ENCODE measurements around the gene VAT1. TPM values are rescaled to one million over a fixed set of nuclear protein-coding genes. Genes with fewer than 3 reads are reported as not detected.

The VAT1 gene
- total and polyA plus RNA-seq, 9 of the 15 experiments (the other 6 are each of a cell fraction or from before 2014, with no cell fraction given), result 29.4 to 153 (median 66.7) TPM

DNA sequence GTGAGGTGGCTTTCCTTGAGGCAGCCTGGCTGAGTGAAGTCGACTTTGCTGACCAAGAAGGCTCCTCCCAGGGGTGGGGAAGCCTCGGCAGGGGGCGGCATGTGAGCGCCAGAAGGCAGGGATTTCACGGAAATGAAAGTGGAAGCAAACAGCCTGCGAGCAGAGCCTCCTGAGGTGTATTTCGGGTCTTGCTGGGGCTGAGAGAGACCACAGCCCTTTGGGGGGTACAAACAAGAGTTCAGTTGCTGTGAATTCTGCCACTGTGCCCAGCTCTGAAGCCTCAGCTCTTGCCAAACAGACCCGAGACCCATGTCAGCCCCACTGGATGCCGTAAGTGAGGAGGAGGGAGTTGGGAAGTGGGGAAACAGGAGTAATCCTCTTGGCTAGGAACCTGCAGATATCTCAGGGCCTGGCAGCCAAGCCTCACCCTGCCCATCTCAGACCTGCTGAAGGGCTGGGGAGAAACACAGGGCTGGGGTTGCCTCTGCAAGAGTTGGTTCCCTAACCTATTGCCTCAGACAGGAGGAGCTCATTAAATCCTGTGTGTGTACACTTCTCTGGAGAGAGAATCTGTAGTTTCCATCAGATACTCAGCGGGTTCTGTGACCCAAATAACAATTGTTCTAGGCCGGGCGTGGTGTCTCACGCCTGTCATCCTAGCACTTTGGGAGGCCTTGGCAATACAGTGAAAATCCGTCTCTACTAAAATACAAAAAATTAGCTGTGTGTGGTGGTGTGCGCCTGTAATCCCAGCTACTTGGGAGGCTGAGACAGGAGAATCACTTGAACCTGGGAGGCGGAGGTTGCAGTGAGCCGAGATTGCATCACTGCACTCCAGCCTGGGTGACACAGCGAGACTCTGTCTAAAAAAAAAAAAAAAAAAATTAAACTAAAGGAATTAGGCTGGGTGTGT is 15.3 kb downstream of the VAT1 start, which contains the start of gene IFI35 (continued):
- no peak for TF ChIP-seq ZNF76 (CRISPR knock-in tag; IDR thresholded peaks at IDR 0.05; ENCODE audit: borderline replicate concordance)
- no peak for TF ChIP-seq MXD1 (CRISPR knock-in tag; IDR thresholded peaks at IDR 0.05; ENCODE audit: borderline replicate concordance, poor library complexity, severe bottlenecking)
- TF ChIP-seq ARID2 (IDR thresholded peaks at IDR 0.05), result no peak
- no peak for TF ChIP-seq RBM39 (optimal IDR thresholded peaks at IDR 0.05; ENCODE audit: low read depth, low read length)
- TF ChIP-seq, protein P1, sequence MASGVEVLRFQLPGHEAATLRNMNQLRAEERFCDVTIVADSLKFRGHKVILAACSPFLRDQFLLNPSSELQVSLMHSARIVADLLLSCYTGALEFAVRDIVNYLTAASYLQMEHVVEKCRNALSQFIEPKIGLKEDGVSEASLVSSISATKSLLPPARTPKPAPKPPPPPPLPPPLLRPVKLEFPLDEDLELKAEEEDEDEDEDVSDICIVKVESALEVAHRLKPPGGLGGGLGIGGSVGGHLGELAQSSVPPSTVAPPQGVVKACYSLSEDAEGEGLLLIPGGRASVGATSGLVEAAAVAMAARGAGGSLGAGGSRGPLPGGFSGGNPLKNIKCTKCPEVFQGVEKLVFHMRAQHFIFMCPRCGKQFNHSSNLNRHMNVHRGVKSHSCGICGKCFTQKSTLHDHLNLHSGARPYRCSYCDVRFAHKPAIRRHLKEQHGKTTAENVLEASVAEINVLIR (CRISPR knock-in tag; IDR thresholded peaks at IDR 0.05), result no peak
- TF ChIP-seq, protein P2, sequence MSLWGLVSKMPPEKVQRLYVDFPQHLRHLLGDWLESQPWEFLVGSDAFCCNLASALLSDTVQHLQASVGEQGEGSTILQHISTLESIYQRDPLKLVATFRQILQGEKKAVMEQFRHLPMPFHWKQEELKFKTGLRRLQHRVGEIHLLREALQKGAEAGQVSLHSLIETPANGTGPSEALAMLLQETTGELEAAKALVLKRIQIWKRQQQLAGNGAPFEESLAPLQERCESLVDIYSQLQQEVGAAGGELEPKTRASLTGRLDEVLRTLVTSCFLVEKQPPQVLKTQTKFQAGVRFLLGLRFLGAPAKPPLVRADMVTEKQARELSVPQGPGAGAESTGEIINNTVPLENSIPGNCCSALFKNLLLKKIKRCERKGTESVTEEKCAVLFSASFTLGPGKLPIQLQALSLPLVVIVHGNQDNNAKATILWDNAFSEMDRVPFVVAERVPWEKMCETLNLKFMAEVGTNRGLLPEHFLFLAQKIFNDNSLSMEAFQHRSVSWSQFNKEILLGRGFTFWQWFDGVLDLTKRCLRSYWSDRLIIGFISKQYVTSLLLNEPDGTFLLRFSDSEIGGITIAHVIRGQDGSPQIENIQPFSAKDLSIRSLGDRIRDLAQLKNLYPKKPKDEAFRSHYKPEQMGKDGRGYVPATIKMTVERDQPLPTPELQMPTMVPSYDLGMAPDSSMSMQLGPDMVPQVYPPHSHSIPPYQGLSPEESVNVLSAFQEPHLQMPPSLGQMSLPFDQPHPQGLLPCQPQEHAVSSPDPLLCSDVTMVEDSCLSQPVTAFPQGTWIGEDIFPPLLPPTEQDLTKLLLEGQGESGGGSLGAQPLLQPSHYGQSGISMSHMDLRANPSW (CRISPR knock-in tag; IDR thresholded peaks at IDR 0.05), result no peak
- TF ChIP-seq HMG20B (CRISPR knock-in tag; IDR thresholded peaks at IDR 0.05), result no peak
- peak; percentile 84 for TF ChIP-seq BHLHE40 (IDR thresholded peaks at IDR 0.05; ENCODE audit: low read length)
- no peak for TF ChIP-seq ZNF444 (CRISPR knock-in tag; IDR thresholded peaks at IDR 0.05)
- 0 out of 2 replicates have a peak, but pooled peaks have one; percentile 18 for TF ChIP-seq ZNF263 (CRISPR knock-in tag; IDR thresholded peaks at IDR 0.05; ENCODE audit: borderline replicate concordance)
- no peak for TF ChIP-seq ASH1L (IDR thresholded peaks at IDR 0.05; ENCODE audit: borderline replicate concordance, low read depth, partially characterized antibody)
- TF ChIP-seq HOXB6 (CRISPR knock-in tag; IDR thresholded peaks at IDR 0.05; ENCODE audit: borderline replicate concordance), result no peak
- no peak for TF ChIP-seq ZNF224 (CRISPR knock-in tag; IDR thresholded peaks at IDR 0.05)
- TF ChIP-seq, protein P3, sequence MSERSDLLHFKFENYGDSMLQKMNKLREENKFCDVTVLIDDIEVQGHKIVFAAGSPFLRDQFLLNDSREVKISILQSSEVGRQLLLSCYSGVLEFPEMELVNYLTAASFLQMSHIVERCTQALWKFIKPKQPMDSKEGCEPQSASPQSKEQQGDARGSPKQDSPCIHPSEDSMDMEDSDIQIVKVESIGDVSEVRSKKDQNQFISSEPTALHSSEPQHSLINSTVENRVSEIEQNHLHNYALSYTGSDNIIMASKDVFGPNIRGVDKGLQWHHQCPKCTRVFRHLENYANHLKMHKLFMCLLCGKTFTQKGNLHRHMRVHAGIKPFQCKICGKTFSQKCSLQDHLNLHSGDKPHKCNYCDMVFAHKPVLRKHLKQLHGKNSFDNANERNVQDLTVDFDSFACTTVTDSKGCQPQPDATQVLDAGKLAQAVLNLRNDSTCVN (CRISPR knock-in tag; IDR thresholded peaks at IDR 0.05), result no peak
- TF ChIP-seq RBM14 (IDR thresholded peaks at IDR 0.05; ENCODE audit: borderline replicate concordance, insufficient read depth, low read depth, low read length), result no peak
- TF ChIP-seq POU5F1 (IDR thresholded peaks at IDR 0.05; ENCODE audit: borderline replicate concordance, low read depth, low read length, partially characterized antibody), result no peak
- TF ChIP-seq TOE1 (IDR thresholded peaks at IDR 0.05; ENCODE audit: borderline replicate concordance), result 0 out of 2 replicates have a peak, but pooled peaks have one; percentile 34
- no peak for TF ChIP-seq TOE1 (CRISPR knock-in tag; IDR thresholded peaks at IDR 0.05; ENCODE audit: borderline replicate concordance, low read depth)
- TF ChIP-seq BRCA1 (IDR thresholded peaks at IDR 0.05), result no peak
- no peak for TF ChIP-seq BRCA1 (CRISPR knock-in tag; IDR thresholded peaks at IDR 0.05)
- no peak for TF ChIP-seq ZKSCAN3 (CRISPR knock-in tag; IDR thresholded peaks at IDR 0.05)
- TF ChIP-seq USF1 (CRISPR knock-in tag; IDR thresholded peaks at IDR 0.05), result no peak

Data from K562 (cell line).